Gastroesophageal sphincter (tissue), 3 donors: ENCODE measurements around the gene RMND5A.

Source experiments
- CTCF ChIP-seq, 4 experiments: fragments of 200-600 bp in 2 of 4; fragments of 450-650 bp in 2 of 4; sonication (generic) in 1 of 4; IDR thresholded peaks; one replicate each; pipeline ENCODE4 v1.5.1; 2017 to 2019; ENCODE audit warnings: antibody characterized with exemption in 4 of 4, mild to moderate bottlenecking in 2 of 4, moderate library complexity in 2 of 4
- EP300 ChIP-seq: sonication (generic); formaldehyde crosslinking; IDR thresholded peaks from one replicate; pipeline ENCODE4 v1.6.1; 2017; ENCODE audit warnings: antibody characterized with exemption, mild to moderate bottlenecking
- POLR2A ChIP-seq, 2 donors: fragments of 450-650 bp; IDR thresholded peaks; one replicate each; pipeline ENCODE4 v1.6.1; 2017; ENCODE audit warnings: antibody characterized with exemption in 2 of 2, mild to moderate bottlenecking in 2 of 2, moderate library complexity in 1 of 2

- TF ChIP-seq CTCF (IDR thresholded peaks at IDR 0.05): no peak
- TF ChIP-seq POLR2A (IDR thresholded peaks at IDR 0.05): no peak
- TF ChIP-seq EP300: no peak
These were observed 50.8 kb downstream of the RMND5A start for GRCh38 chr2:86770816-86771301.
